ENCODE results near the gene HIPK2. TPM values are rescaled to one million over a fixed set of nuclear protein-coding genes. Genes with fewer than 3 reads are reported as not detected.

Gene HIPK2
- total RNA-seq, 4 donors from 2014 or later, result 16.6 to 60.2 (median 35.1) TPM

DNA sequence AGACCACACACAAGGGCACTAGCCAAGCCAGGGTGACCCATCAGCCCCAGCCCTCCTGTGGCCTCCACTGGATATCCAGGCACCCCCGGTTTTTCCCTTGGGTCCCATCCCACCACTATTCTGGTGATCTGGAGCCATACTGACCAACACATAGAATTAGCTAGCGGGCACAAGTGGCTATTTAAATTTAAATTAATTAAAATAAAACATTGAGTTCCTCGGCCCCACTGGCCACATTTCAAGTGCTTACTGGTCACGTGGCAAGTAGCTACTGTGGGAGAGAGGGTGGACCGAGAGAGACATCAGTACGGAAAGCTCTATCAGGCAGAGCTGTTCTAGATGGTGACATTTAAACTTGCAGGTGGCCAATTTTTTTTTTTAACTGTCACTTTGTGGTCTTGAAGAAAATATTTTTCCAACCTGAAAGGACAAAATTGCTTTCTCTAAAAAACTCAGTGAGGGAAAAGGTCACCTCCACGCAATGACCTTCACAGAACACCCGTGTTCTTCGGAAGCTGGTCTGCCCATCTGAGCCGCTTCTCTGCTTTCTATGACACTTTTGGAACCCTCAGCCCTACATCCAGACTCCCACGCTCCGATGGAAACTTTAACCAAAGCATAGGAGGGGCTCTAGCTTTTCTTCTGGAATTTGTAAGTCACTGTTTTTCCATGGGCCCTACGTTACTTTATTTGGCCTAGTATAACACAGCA lies 30.0 kb downstream of the HIPK2 start:
- H3K36me3 ChIP-seq, result no peaks in the 10 kb centered on the region
- TF ChIP-seq, protein P1, sequence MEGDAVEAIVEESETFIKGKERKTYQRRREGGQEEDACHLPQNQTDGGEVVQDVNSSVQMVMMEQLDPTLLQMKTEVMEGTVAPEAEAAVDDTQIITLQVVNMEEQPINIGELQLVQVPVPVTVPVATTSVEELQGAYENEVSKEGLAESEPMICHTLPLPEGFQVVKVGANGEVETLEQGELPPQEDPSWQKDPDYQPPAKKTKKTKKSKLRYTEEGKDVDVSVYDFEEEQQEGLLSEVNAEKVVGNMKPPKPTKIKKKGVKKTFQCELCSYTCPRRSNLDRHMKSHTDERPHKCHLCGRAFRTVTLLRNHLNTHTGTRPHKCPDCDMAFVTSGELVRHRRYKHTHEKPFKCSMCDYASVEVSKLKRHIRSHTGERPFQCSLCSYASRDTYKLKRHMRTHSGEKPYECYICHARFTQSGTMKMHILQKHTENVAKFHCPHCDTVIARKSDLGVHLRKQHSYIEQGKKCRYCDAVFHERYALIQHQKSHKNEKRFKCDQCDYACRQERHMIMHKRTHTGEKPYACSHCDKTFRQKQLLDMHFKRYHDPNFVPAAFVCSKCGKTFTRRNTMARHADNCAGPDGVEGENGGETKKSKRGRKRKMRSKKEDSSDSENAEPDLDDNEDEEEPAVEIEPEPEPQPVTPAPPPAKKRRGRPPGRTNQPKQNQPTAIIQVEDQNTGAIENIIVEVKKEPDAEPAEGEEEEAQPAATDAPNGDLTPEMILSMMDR (IDR thresholded peaks at IDR 0.05), result no peak
- TF ChIP-seq POLR2A (IDR thresholded peaks at IDR 0.05), result no peak
- H3K4me1 ChIP-seq, result peaks cover 0 to 11% (median 0%) of the 10 kb centered on the region in 4 donors
- no peak overlapping the region for H3K4me3 ChIP-seq
- no peaks in the 10 kb centered on the region for H3K9me3 ChIP-seq
- H3K27ac ChIP-seq, result no peak overlapping the region
- no peaks in the 10 kb centered on the region for H3K27me3 ChIP-seq
- DNase-seq, result no peak

DNA sequence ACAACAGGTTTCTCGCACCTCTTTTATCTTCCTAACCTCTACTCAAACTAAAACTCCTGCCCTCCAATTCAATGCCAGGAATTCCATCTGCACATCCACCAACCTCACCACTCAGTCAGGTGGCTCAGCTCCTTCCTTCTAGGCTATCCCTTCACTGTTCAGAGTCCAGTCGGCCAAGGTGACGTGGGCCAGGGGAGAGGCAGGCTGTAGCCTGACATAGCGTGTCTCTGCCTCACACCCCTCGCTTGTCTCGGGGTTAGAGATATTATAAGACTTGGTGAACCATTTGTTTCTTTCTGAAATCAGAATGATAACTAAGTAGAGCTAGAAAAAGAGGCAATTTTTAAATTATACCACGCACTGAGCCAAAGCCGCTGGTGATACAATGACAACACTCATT lies 31.1 kb downstream of the HIPK2 start:
- Histone ChIP-seq H3K4me1 (peaks cover 0 to 4% (median 0%) of the 10 kb centered on the region in 4 donors), H3K27me3 (no peaks in the 10 kb centered on the region), H3K27ac (no peak overlapping the region), H3K9me3 (no peaks in the 10 kb centered on the region), H3K4me3 (no peak overlapping the region), H3K36me3 (no peaks in the 10 kb centered on the region)
- no peak for DNase-seq
- TF ChIP-seq POLR2A (IDR thresholded peaks at IDR 0.05), result no peak
- TF ChIP-seq, protein P1 (IDR thresholded peaks at IDR 0.05), result no peak

DNA sequence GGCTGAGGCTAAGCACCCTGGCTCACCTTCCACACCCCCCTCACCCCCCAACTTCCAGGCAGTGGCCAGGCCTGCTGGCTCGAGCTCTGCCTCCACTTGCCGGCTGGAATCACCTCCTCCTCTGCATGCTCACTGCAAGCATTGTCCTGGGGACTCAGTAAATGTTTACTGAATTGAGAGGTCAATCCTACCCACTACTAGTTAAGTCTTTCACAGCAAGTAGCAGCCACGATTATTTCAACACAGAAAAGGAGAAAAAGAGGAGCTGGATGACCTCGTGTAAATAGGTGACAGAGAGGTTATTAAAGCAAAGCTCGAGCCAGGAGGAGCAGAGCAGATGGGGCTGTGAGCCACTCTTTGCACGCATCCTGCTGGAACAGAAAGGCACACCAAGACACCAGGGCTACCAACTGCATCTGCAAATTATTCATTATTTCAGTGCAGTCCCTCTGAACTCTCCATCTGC lies 32.1 kb downstream of the HIPK2 start:
- Histone ChIP-seq H3K9me3 (no peaks in the 10 kb centered on the region), H3K4me1 (peaks cover 0 to 13% (median 0%) of the 10 kb centered on the region in 4 donors), H3K36me3 (no peaks in the 10 kb centered on the region), H3K4me3 (no peak overlapping the region), H3K27me3 (no peaks in the 10 kb centered on the region), H3K27ac (no peak overlapping the region)
- no peak for TF ChIP-seq POLR2A (IDR thresholded peaks at IDR 0.05)
- TF ChIP-seq, protein P1 (IDR thresholded peaks at IDR 0.05), result no peak
- no peak for DNase-seq

DNA sequence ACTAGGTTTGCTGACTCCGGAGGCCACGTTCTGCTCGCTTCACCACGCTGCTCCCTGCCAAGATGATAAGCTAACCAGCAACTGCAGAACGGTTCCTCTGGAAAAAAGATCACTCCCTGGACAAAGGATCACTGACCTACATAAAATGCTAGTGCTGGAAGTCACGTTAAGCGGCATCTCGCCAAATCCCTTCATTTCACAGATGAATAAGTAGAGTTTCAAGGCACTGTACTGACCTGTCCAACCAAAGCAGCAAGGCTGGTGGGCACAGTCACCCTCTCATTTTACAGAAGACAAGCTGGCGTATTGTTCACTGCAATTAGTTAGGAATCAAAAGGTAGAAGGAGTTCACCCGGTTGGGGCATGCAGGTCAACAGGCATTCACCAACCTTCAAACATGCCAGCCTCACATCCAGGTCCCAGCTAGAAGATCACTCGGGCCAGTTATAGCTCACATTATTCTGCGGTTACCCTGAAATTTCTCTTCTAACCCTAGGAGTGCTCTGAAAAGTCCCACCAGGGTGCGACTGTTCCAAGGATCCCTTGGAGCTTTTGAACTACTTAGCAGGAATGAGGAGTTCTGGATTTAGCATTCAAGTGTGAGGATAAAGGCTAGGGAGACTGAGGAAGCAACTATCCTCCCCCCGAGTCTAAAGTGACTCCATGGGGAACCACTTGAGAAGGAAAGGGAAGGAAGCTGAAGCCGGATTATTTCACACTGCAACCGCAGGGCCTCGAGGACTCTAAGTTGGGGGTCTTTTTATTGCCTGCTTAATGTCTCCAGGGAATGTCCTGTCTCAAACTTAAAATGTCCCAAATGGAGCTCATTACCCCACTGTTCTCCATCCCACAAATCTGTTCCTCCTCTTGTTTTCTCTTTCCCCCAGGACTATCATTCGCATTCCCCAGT lies 32.8 kb downstream of the HIPK2 start:
- H3K27me3 ChIP-seq, result no peaks in the 10 kb centered on the region
- H3K9me3 ChIP-seq, result no peaks in the 10 kb centered on the region
- no peak overlapping the region for H3K4me3 ChIP-seq
- H3K36me3 ChIP-seq, result no peaks in the 10 kb centered on the region
- no peak for TF ChIP-seq POLR2A (IDR thresholded peaks at IDR 0.05)
- TF ChIP-seq, protein P1 (IDR thresholded peaks at IDR 0.05), result no peak
- no peak for DNase-seq
- peaks cover 0 to 20% (median 0%) of the 10 kb centered on the region in 4 donors for H3K4me1 ChIP-seq
- H3K27ac ChIP-seq, result no peak overlapping the region

GRCh38 chr7:139743967-139744767 lies 33.6 kb downstream of the HIPK2 start:
- Histone ChIP-seq H3K4me3 (no peak overlapping the region), H3K27me3 (no peaks in the 10 kb centered on the region), H3K9me3 (no peaks in the 10 kb centered on the region), H3K4me1 (peaks cover 0 to 24% (median 0%) of the 10 kb centered on the region in 4 donors), H3K27ac (no peak overlapping the region), H3K36me3 (no peaks in the 10 kb centered on the region)
- TF ChIP-seq, protein P1 (IDR thresholded peaks at IDR 0.05), result no peak
- TF ChIP-seq POLR2A (IDR thresholded peaks at IDR 0.05), result no peak
- DNase-seq, result no peak
